Measurements from ENCODE around the gene MAPK1.
A peak's percentile ranks its signal among the peaks of the same experiment; 100 is the strongest.
"Not testable (repeated sequence)": the region's sequence is repeated elsewhere in the genome, so short reads cannot be mapped to it uniquely, and the experiment has no call there.

The MAPK1 gene

DNA sequence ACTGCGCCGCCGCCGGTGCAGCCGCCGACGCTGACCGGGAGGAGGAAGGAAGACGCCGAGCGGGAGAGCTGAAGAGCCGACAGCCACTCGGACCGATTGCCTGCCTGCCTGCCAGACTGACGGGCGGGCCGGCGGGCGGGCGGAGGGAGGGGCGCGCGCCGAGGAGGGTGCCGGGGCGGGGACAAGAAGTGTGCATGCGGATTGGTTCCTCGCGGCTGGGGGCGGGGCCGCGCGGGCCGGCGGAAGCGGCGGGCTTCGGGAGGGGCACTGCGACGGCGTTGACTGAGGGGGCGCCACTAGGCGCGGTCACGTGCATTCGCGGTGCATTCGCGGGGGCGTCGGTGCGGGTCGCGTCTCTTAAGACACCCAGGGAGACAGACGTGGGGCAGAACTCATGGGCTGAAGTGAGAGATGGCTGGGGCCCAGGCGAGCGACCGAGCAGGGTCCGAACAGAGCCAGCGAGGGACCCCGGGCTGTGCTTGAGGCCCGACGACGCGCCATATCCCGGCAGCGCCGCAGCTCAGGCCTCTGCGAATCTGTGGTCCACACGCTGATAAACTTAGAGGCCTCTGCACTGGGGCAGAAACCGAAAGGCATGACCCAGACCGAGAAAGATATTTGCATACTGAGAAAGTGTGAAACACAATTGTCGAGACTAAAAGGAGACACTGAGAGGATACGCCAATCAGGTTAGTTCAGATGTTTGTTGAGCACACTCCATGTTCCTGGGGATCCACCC, at the start of gene MAPK1:
MAPK1 (minus strand) TSS at position 118 of the 739 bp plus-strand sequence. CDS start 205 bp downstream, outside the sequence.
- peak; percentile 92 for DNase-seq

GRCh38 chr22:21916309-21916918, 49.0 kb upstream of the MAPK1 start:
- DNase-seq, result no peak

GRCh38 chr22:21915624-21916308, 48.3 kb upstream of the MAPK1 start:
- DNase-seq, result no peak

- DNase-seq, result not testable (repeated sequence)
Measured at GRCh38 chr22:21914033-21914642, 46.7 kb upstream of the MAPK1 start.

DNA sequence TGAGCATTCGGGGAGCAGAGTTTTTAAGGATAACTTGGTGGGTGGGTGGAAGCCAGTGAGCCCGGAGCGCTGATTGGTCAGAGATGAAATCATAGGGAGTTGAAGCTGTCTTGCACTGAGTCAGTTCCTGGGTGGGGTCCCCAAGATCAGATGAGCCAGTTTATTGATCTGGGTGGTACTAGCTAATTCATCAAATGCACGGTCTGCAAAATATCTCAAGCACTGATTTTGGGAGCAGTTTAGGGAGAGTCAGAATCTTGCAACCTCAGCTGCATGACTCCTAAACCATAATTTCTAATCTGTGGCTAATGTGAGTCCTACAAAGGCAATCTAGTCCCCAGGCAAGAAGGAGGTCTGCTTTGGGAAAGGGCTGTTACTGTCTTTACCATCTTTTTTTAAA, 42.9 kb upstream of the MAPK1 start:
- DNase-seq, result not testable (repeated sequence)

- no peak for DNase-seq
Measured at GRCh38 chr22:21909871-21910270, 42.4 kb upstream of the MAPK1 start.

DNA sequence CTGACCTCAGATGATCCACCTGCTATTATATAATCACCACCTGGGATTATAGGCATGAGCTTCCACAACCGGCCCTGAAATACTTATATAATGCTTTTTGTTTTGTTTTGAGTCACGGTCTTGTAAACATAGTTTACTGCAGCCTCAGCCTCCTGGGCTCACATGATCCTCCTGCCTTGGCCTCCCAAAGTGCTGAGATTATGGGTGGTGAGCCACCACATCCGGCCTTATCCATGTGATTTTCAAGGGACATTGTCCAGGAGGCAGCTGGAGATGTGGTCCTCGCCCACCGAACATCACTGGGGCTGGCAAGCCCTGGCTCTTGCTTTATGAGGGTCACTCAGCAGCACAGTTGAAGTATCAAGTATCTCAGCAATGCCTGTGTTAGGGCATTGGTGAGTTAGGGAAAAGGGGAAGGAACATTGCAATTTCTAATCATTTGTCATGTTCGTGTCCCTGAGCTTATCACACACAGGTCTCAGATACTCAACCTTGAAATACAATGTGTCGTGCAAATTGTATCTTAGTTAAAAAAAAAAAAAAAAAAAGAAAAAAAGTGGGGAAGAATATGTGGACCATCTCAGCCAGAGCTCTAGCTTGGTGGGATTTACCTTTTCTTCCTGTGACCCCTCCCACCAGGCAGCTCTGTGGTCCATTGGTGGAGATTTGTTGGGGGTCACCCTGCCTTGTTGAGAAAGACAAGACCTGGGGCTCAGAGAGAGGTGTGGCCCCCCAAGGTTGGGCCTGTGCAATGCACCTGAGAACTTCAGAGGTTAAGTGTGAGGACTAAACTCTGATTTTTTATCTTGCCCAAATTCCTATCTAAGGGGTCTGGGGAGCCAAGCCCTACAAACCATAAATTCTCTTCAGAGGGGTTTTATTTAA, 40.4 kb upstream of the MAPK1 start:
- no peak for DNase-seq

GRCh38 chr22:21905234-21905633, 37.8 kb upstream of the MAPK1 start:
- not testable (repeated sequence) for DNase-seq

GRCh38 chr22:21904250-21904789, 36.9 kb upstream of the MAPK1 start:
- no peak for DNase-seq

DNA sequence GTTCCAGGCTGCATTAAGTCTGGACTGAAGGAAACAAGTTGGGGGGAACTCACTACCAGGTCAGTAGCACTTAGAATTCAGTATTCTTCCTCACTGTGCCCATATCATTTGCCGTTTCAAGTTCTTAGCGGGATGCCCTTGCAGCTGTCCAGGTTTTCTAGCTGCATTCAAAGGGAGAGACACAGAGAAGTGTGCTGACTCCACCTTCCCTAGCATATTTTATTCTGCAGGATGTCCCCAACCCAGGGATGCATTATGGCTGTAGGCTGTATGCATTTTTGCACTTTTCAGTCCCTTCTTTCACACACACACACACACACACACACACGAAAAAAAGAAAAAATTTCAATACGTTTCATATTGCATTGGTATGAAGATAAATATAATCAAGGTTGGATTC, 35.8 kb upstream of the MAPK1 start:
- DNase-seq, result no peak

- no peak for DNase-seq
Measured at GRCh38 chr22:21902296-21903087, 35.0 kb upstream of the MAPK1 start.

DNA sequence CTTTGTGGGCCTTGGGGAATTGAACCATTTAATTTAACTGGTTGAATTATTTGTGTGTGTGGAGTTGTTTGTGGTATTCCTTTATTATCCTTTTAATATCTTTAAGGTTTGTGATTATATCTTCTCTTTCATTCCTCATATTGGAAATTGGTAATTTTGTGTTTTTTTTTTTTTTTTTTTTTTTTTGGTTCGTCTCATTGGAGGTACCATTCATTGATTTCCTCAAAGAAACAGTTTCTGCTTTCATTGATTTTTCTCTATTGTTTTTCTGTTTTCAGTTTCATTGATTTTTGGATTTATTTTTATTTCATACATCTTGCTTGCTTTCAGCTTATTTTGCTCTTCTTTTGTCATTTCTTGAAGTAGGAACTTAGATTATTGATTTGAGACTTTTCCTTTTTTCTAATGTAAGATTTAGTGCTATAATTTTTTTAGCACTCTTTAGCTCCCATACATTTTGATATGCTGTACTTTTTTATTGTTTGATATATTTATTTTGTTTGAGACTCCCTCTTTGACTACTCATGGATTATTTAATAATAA, 31.0 kb upstream of the MAPK1 start:
- DNase-seq, result no peak

DNA sequence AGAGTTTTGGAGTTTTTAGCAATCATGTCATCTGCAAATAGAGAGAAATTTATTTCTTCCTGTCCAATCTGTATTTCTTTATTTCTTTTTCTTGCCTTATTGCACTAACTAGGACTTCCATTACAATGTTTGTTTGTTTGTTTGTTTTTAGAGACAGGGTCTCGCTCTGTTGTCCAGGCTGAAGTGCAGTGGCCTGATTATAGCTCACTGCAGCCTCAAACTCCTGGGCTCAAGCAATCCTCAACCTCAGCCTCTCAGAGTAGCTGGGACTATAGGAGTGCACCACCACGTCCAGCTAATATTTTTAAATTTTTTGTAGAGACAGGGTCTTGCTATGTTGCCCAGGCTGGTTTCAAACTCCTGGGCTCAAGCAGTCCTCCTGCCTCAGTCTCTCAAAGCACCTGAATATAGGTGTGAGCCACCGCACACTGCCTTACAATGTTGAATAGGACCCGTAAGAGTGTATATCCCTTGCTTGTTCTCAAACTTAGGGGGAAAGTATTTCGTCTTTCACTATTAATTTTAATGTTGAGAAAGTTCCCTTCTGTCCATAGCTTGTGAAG, 29.6 kb upstream of the MAPK1 start:
- DNase-seq, result no peak

DNA sequence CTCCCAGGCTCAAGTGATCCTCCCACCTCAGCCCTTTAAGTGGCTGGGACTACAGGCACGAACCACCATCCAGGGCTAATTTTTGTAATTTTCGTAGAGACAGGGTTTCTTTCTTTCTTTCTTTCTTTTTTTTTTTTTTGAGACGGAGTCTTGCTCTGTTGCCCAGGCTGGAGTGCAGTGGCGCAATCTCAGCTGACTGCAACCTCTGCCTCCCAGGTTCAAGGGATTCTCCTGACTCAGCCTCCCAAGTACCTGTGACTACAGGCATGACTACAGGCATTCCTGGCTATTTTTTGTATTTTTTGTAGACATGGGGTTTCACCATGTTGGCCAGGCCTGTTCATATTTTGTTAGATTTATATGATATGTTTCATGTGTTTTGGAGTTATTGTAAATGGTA, 28.8 kb upstream of the MAPK1 start:
- not testable (repeated sequence) for DNase-seq

GRCh38 chr22:21894799-21895198, 27.4 kb upstream of the MAPK1 start:
- no peak for DNase-seq

DNA sequence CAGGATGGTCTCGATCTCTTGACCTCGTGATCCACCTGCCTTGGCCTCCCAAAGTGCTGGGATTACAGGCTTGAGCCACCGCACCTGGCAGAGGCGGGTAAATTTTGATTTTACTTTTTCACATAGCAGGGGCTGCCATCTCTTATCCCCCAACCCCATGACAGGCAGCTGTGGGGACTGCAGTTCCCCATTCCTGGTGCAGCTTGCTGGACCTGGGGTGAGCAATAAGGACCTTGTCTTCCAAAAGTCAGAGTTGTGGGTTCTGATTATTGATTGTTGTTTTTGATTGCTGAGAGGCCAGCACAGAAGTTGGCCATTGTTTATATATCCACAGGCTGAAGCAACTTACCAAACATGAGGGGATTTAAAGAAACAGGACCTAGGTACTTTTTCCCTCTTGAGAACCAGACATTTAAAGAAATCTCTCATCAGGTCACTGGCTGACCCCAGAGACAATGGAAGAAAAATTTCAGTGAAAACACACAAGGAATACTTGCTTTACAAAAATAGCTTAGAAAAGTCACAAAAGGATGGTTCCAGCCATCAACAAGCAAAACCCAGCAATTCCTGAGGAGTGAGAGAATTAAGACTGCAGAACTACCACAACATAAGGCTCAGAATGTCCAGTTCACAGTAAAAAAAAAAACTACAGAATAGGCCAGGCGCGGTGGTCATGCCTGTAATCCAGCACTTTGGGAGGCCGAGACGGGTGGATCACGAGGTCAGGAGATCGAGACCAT, 22.0 kb upstream of the MAPK1 start:
- DNase-seq, result no peak

DNA sequence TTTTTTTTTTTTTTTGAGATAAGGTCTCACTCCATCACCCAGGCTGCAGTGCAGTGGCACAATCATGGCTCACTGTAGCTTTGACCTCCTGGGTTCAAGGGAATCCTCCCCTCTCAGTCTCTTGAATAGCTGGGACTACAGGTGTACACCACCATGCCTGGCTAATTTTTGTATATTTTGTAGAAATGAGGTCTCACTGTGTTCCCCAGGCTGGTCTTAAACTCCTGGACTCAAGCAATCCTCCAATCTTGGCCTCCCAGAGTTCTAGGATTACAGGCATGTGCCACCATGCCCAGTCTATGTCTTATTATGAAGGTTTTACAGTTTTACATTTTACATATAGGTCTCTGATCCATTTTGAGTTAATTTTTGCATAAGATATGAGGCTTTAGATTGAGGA, 20.4 kb upstream of the MAPK1 start:
- DNase-seq, result no peak

GRCh38 chr22:21883930-21884329, 16.5 kb upstream of the MAPK1 start:
- not testable (repeated sequence) for DNase-seq

GRCh38 chr22:21882754-21883333, 15.4 kb upstream of the MAPK1 start:
- DNase-seq, result not testable (repeated sequence)
